Small intestine (tissue), 7 donors: Measurements from ENCODE around the gene TIMM44. TPM values are rescaled to one million over a fixed set of nuclear protein-coding genes. Genes with fewer than 3 reads are reported as not detected.
A peak's percentile ranks its signal among the peaks of the same experiment; 100 is the strongest.
"Not testable (repeated sequence)": the region's sequence is repeated elsewhere in the genome, so short reads cannot be mapped to it uniquely, and the experiment has no call there.

ENCODE experiments used
- DNase-seq, 2 donors: peaks; one replicate each; pipeline versions ENCODE4 v3.0.0 to v3.0.0-alpha.2; 2013
- FAIRE-seq: peaks from 2 replicates; lab custom pipeline; 2012; peaks lifted over from hg19 to GRCh38; lab: Jason Lieb, UNC
- H3K27ac ChIP-seq, 3 donors: one replicate each; pipeline ENCODE4 v1.5.1; 2013; ENCODE audit warnings: low read length in 2 of 3, mild to moderate bottlenecking in 2 of 3, control low read depth in 1 of 3, inconsistent platforms in 1 of 3, low read depth in 1 of 3, moderate library complexity in 1 of 3
- H3K27me3 ChIP-seq, 3 donors: one replicate each; pipeline ENCODE4 v1.6.1; 2013; ENCODE audit warnings: low read length in 3 of 3, inconsistent platforms in 1 of 3; ENCODE audit not compliant: control insufficient read depth in 3 of 3, insufficient read depth in 3 of 3
- H3K36me3 ChIP-seq, 3 donors: one replicate each; pipeline ENCODE4 v1.6.1; 2013; ENCODE audit warnings: low read length in 3 of 3, inconsistent platforms in 1 of 3, low read depth in 1 of 3, mild to moderate bottlenecking in 1 of 3, moderate library complexity in 1 of 3; ENCODE audit not compliant: control insufficient read depth in 3 of 3, insufficient read depth in 2 of 3
- H3K4me1 ChIP-seq, 3 donors: one replicate each; pipeline ENCODE4 v1.6.1; 2013; ENCODE audit warnings: low read length in 2 of 3, inconsistent platforms in 1 of 3, low read depth in 1 of 3, mild to moderate bottlenecking in 1 of 3, moderate library complexity in 1 of 3; ENCODE audit not compliant: control insufficient read depth in 3 of 3, insufficient read depth in 2 of 3
- H3K4me3 ChIP-seq, 3 donors: one replicate each; pipeline ENCODE4 v1.5.1; 2013; ENCODE audit warnings: low read length in 3 of 3, control low read depth in 1 of 3, inconsistent platforms in 1 of 3, low read depth in 1 of 3, mild to moderate bottlenecking in 1 of 3, moderate library complexity in 1 of 3
- H3K9me3 ChIP-seq, 2 donors: one replicate each; pipeline ENCODE4 v1.6.1; 2013; ENCODE audit warnings: low read depth in 1 of 2, low read length in 1 of 2; ENCODE audit not compliant: control insufficient read depth in 2 of 2, insufficient read depth in 1 of 2
- WGBS, 3 donors: extraction: QIAGEN DNeasy Blood & Tissue Kit; methylation state at CpG; one replicate each; pipeline ENCODE4 v1.1.7; 2013; 5-methylcytosine and 5-hydroxymethylcytosine counted together
- polyA plus RNA-seq, 4 donors: library from polyadenylated mRNA; stranded (reverse) in 3 of 4; unstranded in 1 of 4; fragments of 200-250 nt in 3 of 4; fragments of 120-200 nt in 1 of 4; gene quantifications; one replicate each; pipeline versions ENCODE4 v1.2.1 to v1.2.3, GENCODE V29; 2013
- donor health status: healthy with polysubstance abuse.
- donor health status: control.
- donor health status: control.
- donor health status: Bipolar disorder and iron deficiency.
- donor health status: healthy.

Gene TIMM44
- polyA plus RNA-seq, 4 donors: 40.2 to 81.4 (median 68.9) TPM

DNA sequence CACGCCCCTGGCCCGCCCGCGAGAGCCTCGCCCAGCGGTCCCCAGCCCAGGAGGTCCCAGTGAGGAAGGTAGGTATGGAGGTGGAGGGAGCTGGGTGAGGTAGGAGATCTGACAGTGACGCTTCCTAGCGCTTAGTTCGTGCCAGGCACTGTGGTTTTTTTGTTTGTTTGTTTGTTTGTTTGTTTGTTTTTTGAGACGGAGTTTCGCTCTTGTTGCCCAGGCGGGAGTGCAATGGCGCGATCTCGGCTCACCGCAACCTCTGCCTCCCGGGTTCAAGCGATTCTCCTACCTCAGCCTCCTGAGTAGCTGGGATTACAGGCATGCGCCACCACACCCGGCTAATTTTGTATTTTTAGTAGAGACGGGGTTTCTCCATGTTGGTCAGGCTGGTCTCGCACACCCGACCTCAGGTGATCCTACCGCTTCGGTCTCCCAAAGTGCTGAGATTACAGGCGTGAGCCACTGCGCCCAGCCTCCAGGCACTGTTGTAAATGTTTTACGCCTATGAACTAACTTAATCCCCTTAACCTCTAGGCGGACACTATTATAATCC is 25.3 kb downstream of the TIMM44 start:
- H3K4me1 ChIP-seq: peaks cover 2 to 48% (median 8%) of the 10 kb centered on the region in 3 donors
- WGBS, 3 donors: 9 to 23% (median 14%) methylated on average over 23 to 29 of the region's 29 CpGs
- FAIRE-seq, DNase-seq, H3K9me3 ChIP-seq: not testable (repeated sequence)
- peak overlapping the region in 2 of 3 donors; percentile 67 to 77 for H3K4me3 ChIP-seq
- H3K36me3 ChIP-seq: peaks cover 4 to 22% (median 8%) of the 10 kb centered on the region in 3 donors
- peak overlapping the region in 1 of 3 donors; percentile 93 for H3K27ac ChIP-seq
- H3K27me3 ChIP-seq: peaks cover 0 to 50% (median 20%) of the 10 kb centered on the region in 3 donors

DNA sequence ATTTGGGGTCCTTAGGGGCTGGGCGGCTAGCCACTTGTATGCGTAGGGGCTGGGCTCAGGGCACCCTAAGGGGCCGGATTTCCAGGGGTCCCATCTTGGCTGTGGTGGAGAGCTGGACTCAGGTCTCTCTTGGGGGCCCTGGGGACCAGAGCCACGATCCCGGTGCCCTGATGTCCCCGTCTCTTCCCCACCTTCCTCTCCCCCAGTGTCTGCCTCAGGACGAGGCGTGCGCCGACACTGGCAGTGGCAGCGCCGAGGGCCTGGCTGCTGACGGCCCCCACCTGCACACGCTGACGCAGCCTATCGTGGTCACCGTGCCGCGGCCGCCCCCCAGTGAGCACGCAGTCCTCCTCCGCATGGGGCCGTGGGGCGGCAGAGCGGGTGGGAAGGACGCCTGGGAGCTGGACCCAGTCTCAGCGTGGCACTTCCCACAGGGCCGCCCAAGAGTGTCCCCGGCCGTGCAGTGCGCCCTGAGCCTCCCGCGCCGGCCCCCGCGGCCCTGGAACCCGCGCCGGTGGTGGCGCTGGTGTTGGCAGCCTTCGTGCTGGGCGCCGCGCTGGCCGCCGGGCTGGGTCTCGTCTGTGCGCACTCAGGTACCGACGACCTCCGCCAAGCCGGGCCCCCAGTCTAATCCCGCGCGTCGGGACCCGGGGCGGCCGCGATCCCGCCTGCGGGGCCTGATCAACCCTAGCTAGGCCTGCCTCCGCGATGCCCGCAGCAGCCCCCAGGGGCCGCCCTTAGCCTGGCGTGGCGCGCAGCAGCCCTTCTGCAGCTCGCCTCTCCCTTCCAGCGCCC is 26.0 kb downstream of the TIMM44 start:
- peaks cover 0 to 50% (median 20%) of the 10 kb centered on the region in 3 donors for H3K27me3 ChIP-seq
- no peaks in the 10 kb centered on the region for H3K9me3 ChIP-seq
- peak overlapping the region in 2 of 3 donors; percentile 10 to 77 for H3K4me3 ChIP-seq
- DNase-seq (peak; percentile 50 to 77), FAIRE-seq (no peak)
- WGBS, 3 donors: 1 to 2% (median 1%) methylated on average over 45 to 71 of the region's 71 CpGs
- peaks cover 2 to 48% (median 8%) of the 10 kb centered on the region in 3 donors for H3K4me1 ChIP-seq
- H3K27ac ChIP-seq: no peak overlapping the region
- H3K36me3 ChIP-seq: peaks cover 2 to 22% (median 5%) of the 10 kb centered on the region in 3 donors

DNA sequence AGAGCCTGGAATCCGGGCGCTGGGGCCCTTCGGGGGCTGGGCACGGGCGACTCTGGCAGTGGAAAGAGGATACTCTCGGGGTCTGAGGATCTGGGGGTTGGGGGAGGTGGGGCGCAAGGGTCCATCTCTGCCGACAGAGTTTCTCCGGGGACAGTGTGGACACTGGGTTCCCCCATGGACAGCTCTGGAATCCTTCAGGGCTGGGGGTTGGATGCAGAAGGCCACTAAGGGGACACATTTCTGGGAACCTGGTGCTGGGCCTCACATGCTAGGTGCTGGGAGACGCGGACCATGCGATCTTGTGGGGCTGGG is 26.6 kb downstream of the TIMM44 start:
- Histone ChIP-seq H3K9me3 (no peaks in the 10 kb centered on the region), H3K4me1 (peaks cover 2 to 48% (median 8%) of the 10 kb centered on the region in 3 donors), H3K27me3 (peaks cover 0 to 50% (median 20%) of the 10 kb centered on the region in 3 donors), H3K4me3 (peak overlapping the region in 2 of 3 donors; percentile 5 to 77), H3K27ac (no peak overlapping the region), H3K36me3 (peaks cover 2 to 21% (median 2%) of the 10 kb centered on the region in 3 donors)
- DNase-seq (peak in 1 of 2 donors; percentile 43), FAIRE-seq (no peak)
- 4 to 6% (median 6%) methylated on average over 12 of the region's 12 CpGs for WGBS, 3 donors

DNA sequence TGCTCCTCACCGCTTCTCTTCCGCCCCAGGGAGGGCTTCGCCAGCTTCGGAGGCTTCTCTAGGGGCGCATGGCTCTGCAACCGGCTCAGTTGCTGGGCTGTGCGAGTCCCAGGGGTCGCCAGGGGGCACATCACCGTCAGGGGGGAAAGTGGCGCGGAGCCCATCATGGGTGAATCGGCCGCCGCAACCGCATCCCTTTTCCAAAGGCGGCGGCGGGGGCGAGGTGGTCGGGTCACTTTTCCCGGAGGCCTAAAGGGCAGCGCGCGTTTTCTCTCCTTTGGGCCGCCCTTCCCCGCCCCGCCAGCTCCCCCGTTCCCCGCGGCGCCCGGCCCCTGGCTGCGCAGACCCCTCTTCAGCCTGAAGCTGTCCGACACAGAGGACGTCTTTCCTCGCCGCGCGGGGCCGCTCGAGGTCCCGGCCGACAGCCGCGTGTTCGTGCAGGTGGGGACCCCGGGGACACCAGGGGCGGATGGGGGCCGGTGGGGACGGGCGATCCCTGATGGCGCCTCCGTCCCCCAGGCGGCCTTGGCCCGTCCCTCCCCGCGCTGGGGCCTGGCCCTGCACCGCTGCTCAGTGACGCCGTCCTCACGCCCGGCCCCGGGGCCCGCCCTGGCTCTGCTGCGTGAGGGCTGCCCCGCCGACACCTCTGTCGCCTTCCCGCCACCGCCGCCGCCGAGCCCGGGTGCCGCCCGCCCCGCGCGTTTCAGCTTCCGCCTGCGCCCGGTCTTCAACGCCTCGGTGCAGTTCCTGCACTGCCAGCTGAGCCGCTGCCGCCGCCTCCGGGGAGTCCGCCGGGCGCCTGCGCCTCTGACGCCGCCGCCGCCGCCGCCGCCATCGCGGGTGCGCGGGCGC is 27.1 kb downstream of the TIMM44 start:
- peaks cover 2 to 21% (median 7%) of the 10 kb centered on the region in 3 donors for H3K36me3 ChIP-seq
- FAIRE-seq (no peak), DNase-seq (peak; percentile 32 to 63)
- no peaks in the 10 kb centered on the region for H3K9me3 ChIP-seq
- H3K27me3 ChIP-seq: peaks cover 0 to 50% (median 20%) of the 10 kb centered on the region in 3 donors
- H3K27ac ChIP-seq: no peak overlapping the region
- peak overlapping the region in 1 of 3 donors; percentile 77 for H3K4me3 ChIP-seq
- 0 to 1% (median 1%) methylated on average over 50 to 104 of the region's 104 CpGs for WGBS, 3 donors
- H3K4me1 ChIP-seq: peaks cover 2 to 42% (median 6%) of the 10 kb centered on the region in 3 donors

DNA sequence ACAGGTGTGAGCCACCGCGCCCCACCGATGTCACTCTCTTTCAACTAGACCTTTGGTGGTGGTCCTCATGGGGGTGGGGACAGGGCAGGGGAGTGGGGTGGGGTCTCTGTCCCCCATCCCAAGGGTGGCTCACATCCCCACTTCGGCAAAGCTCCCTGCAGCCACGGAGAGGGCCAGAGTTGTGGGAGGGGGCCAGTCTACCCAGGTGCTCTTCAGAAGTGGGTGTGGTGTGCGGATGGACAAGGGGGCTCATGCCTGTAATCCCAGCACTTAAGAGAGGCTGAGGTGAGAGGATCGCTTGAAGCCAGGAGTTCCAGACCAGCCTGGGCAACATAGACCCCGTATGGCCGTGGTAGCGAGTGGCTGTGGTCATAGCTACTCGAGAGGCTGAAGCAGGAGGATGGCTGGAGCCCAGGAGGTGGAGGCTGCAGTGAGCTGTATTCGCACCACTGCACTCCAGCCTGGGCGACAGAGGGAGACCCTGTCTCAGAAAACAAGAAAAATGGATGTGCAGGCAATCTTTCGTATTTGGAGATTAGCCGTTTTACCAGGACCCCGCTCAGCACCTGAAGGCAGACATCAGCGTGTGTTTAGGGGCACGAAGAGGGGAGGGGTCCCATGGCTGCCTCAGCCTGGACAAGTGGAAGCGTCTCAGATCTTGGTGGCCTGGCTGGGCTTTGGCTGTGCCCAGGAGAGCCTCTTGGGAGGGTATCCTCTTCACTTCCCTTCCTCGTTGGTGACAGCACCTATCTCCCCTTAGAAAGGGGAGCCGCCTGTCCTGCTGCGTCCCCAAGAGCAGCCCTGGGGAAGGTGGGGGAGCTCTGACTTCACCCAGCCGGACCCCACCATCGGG is 28.0 kb downstream of the TIMM44 start:
- Histone ChIP-seq H3K27me3 (peaks cover 0 to 50% (median 20%) of the 10 kb centered on the region in 3 donors), H3K36me3 (peaks cover 2 to 29% (median 14%) of the 10 kb centered on the region in 3 donors), H3K9me3 (no peaks in the 10 kb centered on the region), H3K4me3 (no peak overlapping the region), H3K4me1 (peaks cover 2 to 36% (median 3%) of the 10 kb centered on the region in 3 donors), H3K27ac (no peak overlapping the region)
- FAIRE-seq (no peak), DNase-seq (no peak)
- WGBS, 3 donors: 39 to 46% (median 43%) methylated on average over 24 of the region's 24 CpGs

DNA sequence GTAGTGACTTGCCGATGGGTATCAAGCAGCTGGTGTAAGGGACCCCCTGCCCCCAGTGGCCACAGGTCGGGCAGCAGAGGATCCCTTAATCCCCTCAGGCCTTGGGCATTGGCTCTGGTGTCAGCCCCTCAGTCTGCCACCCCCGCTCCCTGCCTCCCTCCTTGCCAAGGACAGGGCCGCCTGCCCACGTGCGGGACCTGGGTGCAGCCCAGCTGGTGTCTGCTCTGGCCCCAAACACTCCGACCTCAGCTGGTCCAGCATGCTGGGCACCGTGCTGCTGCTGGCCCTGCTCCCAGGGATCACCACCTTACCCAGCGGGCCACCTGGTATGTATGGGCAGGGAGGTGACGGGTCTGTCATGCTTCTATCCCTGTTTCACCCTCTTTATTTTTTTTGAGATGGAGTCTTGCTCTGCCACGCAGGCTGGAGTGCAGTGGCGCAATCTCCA is 28.8 kb downstream of the TIMM44 start, which contains the start of gene TGFBR3L:
TSS of gene TGFBR3L (plus strand) at position 233 of the 448 bp plus-strand sequence.
- H3K9me3 ChIP-seq: no peaks in the 10 kb centered on the region
- no peak for DNase-seq
- WGBS, 3 donors: 38 to 60% (median 40%) methylated on average over 12 of the region's 12 CpGs
- no peak within 1 kb of the TSS for H3K4me3 ChIP-seq
- H3K27ac ChIP-seq: no peak within 1 kb of the TSS
- peaks cover 2 to 31% (median 3%) of the 10 kb centered on the region in 3 donors for H3K4me1 ChIP-seq
- H3K36me3 ChIP-seq: peaks cover 2 to 37% (median 18%) of the 10 kb centered on the region in 3 donors
- peaks cover 0 to 48% (median 20%) of the 10 kb centered on the region in 3 donors for H3K27me3 ChIP-seq
- FAIRE-seq: no peak

DNA sequence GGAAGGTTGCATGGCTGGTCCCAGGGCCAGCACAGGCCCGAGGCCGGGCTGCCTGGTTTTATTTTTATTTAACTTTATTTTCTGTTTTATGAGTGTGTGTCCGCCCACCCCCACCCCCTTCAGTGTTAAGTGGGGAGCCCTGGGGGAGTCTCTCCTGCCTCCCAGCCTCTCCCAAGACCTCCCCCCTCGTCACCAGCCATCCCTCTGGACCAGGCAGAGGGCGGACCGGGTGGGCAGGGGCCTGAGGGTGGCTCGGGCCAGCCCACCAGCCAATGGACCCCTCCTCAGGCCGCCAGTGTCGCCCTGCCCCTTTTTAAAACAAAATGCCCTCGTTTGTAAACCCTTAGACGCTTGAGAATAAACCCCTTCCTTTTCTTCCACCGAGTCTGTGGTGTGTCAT is 29.4 kb downstream of the TIMM44 start:
- 43 to 59% (median 47%) methylated on average over 12 of the region's 12 CpGs for WGBS, 3 donors
- no peak for FAIRE-seq
- no peak for DNase-seq
- Histone ChIP-seq H3K4me1 (peaks cover 2 to 26% (median 3%) of the 10 kb centered on the region in 3 donors), H3K4me3 (no peak overlapping the region), H3K36me3 (peaks cover 4 to 42% (median 18%) of the 10 kb centered on the region in 3 donors), H3K27ac (no peak overlapping the region), H3K27me3 (peaks cover 0 to 44% (median 20%) of the 10 kb centered on the region in 3 donors), H3K9me3 (no peaks in the 10 kb centered on the region)
